DMS114 treated with DMSO at 0.1 percent for 48 hours (cell line): ENCODE measurements around the gene SMAD7.

Source experiments
- DNase-seq: peaks from one replicate; lab custom pipeline; 2025; ENCODE audit not compliant: unreplicated experiment; lab: John Stamatoyannopoulos, UW

The SMAD7 gene

GRCh38 chr18:48918660-48919456 is 31.9 kb downstream of the SMAD7 start:
- no peak for DNase-seq

DNA sequence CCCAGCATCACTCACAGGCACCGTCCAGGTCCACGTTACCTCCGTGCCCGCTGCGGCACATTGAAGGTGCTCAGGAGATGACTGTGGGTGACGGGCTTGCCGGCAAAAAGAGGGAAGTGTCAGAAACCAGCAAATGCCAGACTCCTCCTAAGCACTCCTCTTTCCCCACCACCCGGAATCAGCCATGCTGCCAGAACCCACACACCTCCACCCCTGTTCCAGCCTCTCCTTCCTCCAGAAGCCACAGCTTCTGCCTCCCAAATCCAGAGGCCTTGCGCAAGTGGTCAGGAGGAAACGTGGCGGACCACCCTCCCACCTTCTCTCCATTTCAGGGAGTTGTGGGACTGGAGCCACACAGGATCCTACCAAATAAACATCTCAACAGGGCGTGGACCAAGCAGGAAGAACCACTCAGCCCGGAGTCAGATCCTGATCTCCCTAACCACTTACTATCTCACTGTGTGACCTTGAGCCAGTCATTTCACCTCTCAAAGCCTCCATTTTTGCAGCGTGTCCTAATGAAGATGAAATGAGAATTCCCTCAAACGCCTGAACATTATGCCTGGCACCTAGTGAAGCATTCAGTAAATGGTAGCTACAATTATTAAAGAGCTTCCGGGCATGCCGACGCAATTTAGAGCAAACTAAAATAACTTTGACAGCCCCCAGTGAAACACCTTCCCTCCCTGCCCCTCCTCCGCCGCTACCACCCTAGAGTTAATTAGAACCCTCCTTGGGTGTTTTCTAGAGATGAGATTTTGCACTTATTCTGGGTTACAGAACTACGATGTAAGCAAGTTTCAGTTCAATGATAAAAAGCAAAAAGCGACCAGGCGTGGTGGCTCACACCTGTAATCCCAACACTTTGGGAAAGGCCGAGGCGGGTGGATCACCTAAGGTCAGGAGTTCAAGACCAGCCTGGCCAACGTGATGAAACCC is 32.9 kb downstream of the SMAD7 start:
- DNase-seq = no peak

GRCh38 chr18:48915626-48916425 is 34.9 kb downstream of the SMAD7 start:
- DNase-seq = no peak

- no peak for DNase-seq
Observed at GRCh38 chr18:48914581-48915251, 36.0 kb downstream of the SMAD7 start.

- no peak for DNase-seq
Observed at GRCh38 chr18:48913775-48914174, 37.0 kb downstream of the SMAD7 start.

DNA sequence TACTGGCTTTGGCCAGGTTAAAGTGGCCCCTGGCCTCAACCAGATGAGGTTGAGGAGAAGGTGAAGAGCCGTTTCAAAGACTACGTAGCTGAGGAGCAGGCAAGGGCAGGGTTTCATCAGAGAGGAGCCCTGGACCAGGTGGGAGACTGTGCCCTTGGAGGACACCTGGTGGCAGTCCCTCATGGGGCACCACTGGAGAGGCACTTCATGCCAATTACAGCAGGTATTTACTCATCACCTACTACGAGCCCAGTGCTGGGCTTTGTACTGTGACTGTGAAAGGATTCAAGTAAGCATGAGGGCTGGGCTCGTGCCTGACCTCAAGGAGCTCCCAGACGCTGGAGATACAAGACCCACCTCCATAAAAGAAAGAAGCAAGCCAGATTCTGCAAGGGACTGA is 37.6 kb downstream of the SMAD7 start:
- no peak for DNase-seq

- DNase-seq = no peak
Observed at GRCh38 chr18:48910972-48911545, 39.7 kb downstream of the SMAD7 start.

DNA sequence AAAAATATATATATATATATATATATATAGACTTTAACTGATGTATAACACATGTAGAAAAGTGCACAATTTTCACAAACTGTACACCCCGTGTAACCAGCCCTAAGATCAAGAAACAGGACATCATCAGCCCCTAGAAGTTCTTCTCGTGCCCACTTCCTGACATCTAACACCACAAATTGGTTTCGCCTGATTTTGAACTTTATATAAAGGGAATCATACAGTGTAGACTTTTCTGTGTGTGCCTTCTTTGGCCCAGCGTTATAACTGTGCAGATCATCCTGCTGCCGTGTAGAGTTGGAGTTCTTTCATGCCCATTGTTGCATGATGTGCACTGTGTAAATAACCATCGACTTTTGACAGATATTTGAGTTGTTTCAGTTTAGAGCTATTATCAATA is 41.0 kb downstream of the SMAD7 start:
- DNase-seq = no peak

DNA sequence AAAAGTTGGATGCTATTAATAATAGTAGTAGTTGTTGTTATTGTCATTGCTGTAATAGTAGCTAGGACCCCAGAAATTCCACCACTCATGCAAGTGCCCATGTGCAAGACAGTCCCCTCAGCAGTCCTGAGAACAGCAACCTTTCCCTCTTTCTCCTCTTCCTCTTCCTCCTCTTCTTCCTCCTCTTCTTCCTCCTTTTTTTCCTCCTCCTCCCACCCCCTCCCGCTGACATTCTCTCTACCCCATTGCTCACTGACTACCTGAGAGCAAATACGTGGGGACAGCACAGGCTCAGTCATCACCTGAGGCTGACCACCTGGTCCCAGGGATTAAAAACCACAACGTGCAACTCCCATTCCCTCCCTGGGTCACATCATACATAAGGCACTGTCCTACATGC is 41.8 kb downstream of the SMAD7 start:
- DNase-seq = no peak

DNA sequence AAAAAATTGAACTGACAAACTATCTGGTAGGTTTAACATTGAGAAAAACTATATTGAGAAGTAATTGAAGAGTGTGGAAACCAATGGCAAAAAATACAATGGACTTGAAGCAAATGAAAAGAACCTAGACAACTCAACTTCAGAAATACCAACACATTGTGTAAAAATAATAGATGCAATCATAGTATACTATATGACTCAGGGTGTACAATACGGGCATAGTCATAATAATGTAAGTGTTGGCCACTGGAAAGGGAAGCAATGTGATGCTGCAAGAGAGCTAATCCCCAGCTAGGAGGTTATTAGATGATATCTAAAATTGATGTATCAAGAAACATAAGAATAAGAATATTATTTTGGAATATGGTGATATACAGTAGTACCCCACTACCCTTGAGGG is 45.3 kb downstream of the SMAD7 start:
- DNase-seq = no peak

- no peak for DNase-seq
Observed at GRCh38 chr18:48904847-48905394, 45.8 kb downstream of the SMAD7 start.

GRCh38 chr18:48904091-48904490 is 46.7 kb downstream of the SMAD7 start:
- DNase-seq = no peak

DNA sequence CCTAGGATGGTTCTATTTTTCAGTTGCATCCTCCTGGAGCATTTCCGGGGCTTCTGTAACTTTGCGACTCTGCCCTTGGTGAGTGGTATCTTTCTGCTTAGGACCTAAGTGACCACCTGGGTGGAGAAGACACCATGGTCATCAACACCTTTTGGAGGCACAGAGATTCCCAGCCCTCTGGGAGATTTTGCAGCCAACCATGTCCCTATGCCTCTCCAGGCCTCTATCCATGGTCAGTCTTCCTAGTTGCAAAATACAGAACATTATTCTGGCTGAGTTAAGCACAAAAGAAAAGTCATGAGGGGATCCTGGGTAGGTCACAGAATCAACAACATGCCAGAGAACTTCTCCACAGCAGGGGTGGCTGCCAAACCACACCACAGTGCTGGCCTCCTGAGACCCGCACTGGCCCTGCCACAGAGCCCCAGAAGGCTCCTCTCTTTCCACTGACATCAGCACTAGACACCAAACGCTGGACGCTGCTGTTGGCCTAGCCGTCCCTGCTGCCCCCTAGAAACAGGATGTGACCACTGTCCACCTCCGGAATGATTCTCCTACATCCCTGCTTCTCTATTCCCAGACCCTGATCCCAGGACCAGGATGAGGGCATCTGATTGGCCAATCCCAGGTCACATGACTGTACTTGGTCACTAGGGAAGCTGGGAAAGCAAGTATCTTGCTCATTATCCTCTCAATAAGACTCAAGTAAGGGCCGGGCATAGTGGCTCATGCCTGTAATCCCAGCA is 47.7 kb downstream of the SMAD7 start:
- DNase-seq = no peak

- no peak for DNase-seq
Observed at GRCh38 chr18:48902023-48902855, 48.5 kb downstream of the SMAD7 start.

DNA sequence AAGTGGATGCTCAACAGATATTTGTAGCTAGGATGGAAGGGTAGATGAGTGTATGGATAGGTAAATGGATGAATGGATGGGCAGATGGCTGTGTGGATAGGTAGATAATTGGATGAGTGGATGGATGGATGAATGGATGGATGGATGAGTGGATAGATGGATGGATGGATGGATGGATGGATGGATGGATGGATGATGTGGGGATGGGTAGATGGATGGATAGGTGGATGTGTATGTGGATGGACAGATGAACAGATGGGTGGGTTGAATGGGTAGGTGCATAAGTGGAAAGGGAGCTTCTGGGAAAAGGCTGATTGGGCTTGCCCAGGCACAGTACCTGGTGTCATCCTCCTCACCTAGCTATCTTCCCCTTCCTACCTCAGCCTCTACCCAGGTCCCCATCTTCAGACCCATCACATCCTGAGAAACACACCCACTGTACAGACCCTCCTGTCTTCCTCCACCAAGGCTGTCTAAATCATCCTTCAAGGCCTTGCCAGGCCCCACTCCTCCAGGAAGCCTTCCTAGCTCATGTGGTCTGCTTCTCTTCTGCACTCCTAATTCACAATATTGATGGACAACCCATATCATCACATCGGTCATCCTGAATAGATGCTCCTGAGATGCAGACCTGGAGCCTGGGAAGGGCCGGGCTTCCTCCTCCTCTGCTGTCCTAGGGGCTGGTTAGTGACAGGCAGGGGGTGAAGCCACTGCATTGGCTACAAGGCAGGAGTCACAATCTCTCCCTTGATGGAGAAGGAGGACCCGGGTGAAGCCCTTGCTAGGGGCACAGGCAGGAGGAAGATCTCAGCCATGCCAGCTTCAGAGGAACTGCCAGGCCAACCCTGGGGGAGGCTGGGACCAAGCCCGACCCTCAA is 49.4 kb downstream of the SMAD7 start:
- no peak for DNase-seq

GRCh38 chr18:48900469-48900868 is 50.3 kb downstream of the SMAD7 start:
- DNase-seq = no peak

- no peak for DNase-seq
Observed at GRCh38 chr18:48899558-48900174, 51.1 kb downstream of the SMAD7 start.
